H1 (cell line): ENCODE results near the gene NRXN3. TPM values are rescaled to one million over a fixed set of nuclear protein-coding genes. Genes with fewer than 3 reads are reported as not detected.

ENCODE experiments used
- CTCF ChIA-PET: fragments of 300-600 bp; sonication (Branson Sonifier 250); formaldehyde crosslinking; loops from one replicate; lab custom pipeline; 2021; ENCODE audit not compliant: partially characterized antibody; lab: Charles Lee
- POLR2A ChIA-PET: fragments of 300-600 bp; sonication (Branson Sonifier 250); formaldehyde crosslinking; loops from one replicate; lab custom pipeline; 2021; ENCODE audit warnings: inconsistent platforms; ENCODE audit not compliant: partially characterized antibody; lab: Charles Lee
- DNase-seq, 2 experiments: peaks; one replicate each; pipeline versions ENCODE4 v3.0.0 to v3.0.0-alpha.2; 2010 to 2022; ENCODE audit warnings: low spot score in 2 of 2, low read depth in 1 of 2, mixed read lengths in 1 of 2
- FAIRE-seq: peaks from 2 replicates; lab custom pipeline; 2011; peaks lifted over from hg19 to GRCh38; lab: Jason Lieb, UNC
- H2AFZ ChIP-seq: 2 replicates; pipeline ENCODE4 v1.8.1; 2012; ENCODE audit warnings: low read length, inconsistent platforms
- H2AK5ac ChIP-seq: 2 replicates; pipeline ENCODE4 v1.6.1; 2013; ENCODE audit warnings: low read depth, low read length
- H2BK120ac ChIP-seq: replicated peaks from 2 replicates; pipeline ENCODE3; 2013; ENCODE audit warnings: low read depth, low read length, inconsistent platforms
- H2BK12ac ChIP-seq: 2 replicates; pipeline ENCODE4 v1.6.1; 2013; ENCODE audit warnings: low read depth, low read length
- H2BK15ac ChIP-seq: 2 replicates; pipeline ENCODE4 v1.6.1; 2013; ENCODE audit warnings: low read length
- H2BK20ac ChIP-seq: 2 replicates; pipeline ENCODE4 v1.6.1; 2013; ENCODE audit warnings: low read length
- H2BK5ac ChIP-seq: 2 replicates; pipeline ENCODE4 v1.6.1; 2013; ENCODE audit warnings: low read depth, low read length
- H3K14ac ChIP-seq: 2 replicates; pipeline ENCODE4 v1.6.1; 2013; ENCODE audit warnings: inconsistent platforms; ENCODE audit not compliant: insufficient read length
- H3K18ac ChIP-seq: 2 replicates; pipeline ENCODE4 v1.6.1; 2013; ENCODE audit warnings: low read length; ENCODE audit errors: extremely low read depth
- H3K23ac ChIP-seq: 2 replicates; pipeline ENCODE4 v1.6.1; 2013; ENCODE audit warnings: inconsistent platforms; ENCODE audit not compliant: insufficient read length
- H3K23me2 ChIP-seq: 2 replicates; pipeline ENCODE4 v1.6.1; 2013; ENCODE audit warnings: low read depth, low read length
- H3K27ac ChIP-seq: 2 replicates; pipeline ENCODE4 v1.6.1; 2011; ENCODE audit warnings: low read depth, low read length, inconsistent platforms
- H3K27me3 ChIP-seq, 4 experiments: replicated peaks in 1 of 4; 1 replicate in 1 of 4; 2 replicates in 3 of 4; pipeline versions ENCODE4 v1.6.1 to v1.8.1; 2011 to 2013; ENCODE audit warnings: low read length in 3 of 4, mild to moderate bottlenecking in 3 of 4, inconsistent platforms in 2 of 4, mixed read lengths in 2 of 4, moderate library complexity in 1 of 4; ENCODE audit not compliant: control insufficient read depth in 3 of 4, insufficient read depth in 3 of 4; ENCODE audit errors: extremely low read depth in 1 of 4
- H3K36me3 ChIP-seq, 4 experiments: 2 replicates each; pipeline versions ENCODE4 v1.6.1 to v1.8.1; 2011 to 2013; ENCODE audit warnings: mild to moderate bottlenecking in 4 of 4, low read length in 3 of 4, moderate library complexity in 2 of 4, control low read depth in 1 of 4, inconsistent platforms in 1 of 4; ENCODE audit not compliant: insufficient read depth in 4 of 4, control insufficient read depth in 2 of 4
- H3K4ac ChIP-seq: replicated peaks from 2 replicates; pipeline ENCODE3; 2013; ENCODE audit warnings: low read length, low read depth, mixed read lengths, inconsistent platforms; ENCODE audit not compliant: insufficient read length
- H3K4me1 ChIP-seq, 4 experiments: replicated peaks in 1 of 4; 1 replicate in 1 of 4; 2 replicates in 3 of 4; pipeline versions ENCODE4 v1.6.1 to v1.8.1; 2011 to 2013; ENCODE audit warnings: low read length in 3 of 4, inconsistent platforms in 2 of 4, mixed read lengths in 1 of 4; ENCODE audit not compliant: insufficient read depth in 4 of 4, control insufficient read depth in 3 of 4
- H3K4me2 ChIP-seq, 2 experiments: 2 replicates each; pipeline versions ENCODE4 v1.6.1 to v1.8.1; 2011 to 2013; ENCODE audit warnings: low read depth in 2 of 2, low read length in 2 of 2, control low read depth in 1 of 2, inconsistent platforms in 1 of 2, mild to moderate bottlenecking in 1 of 2; ENCODE audit not compliant: insufficient read depth in 1 of 2
- H3K4me3 ChIP-seq, 4 experiments: fragments of 200-600, 300-600 bp in 1 of 4; sonication (generic), shearing (Covaris generic), sonication (Bioruptor Twin) in 1 of 4; 2 replicates each; pipeline versions ENCODE4 v1.5.1 to v1.8.1; 2011 to 2016; ENCODE audit warnings: low read length in 4 of 4, low read depth in 3 of 4, control low read depth in 2 of 4, inconsistent platforms in 2 of 4, mild to moderate bottlenecking in 2 of 4, mixed read lengths in 1 of 4, moderate library complexity in 1 of 4; ENCODE audit not compliant: insufficient read depth in 2 of 4; ENCODE audit errors: extremely low read depth in 1 of 4
- H3K56ac ChIP-seq: replicated peaks from 2 replicates; pipeline ENCODE3; 2013; ENCODE audit warnings: low read depth, mild to moderate bottlenecking, mixed read lengths, low read length, inconsistent platforms; ENCODE audit not compliant: insufficient read length
- H3K79me1 ChIP-seq: 2 replicates; pipeline ENCODE4 v1.6.1; 2013; ENCODE audit warnings: low read depth, low read length, control low read depth
- H3K79me2 ChIP-seq, 2 experiments: 2 replicates each; pipeline versions ENCODE4 v1.6.1 to v1.8.1; 2012 to 2013; ENCODE audit warnings: low read length in 2 of 2, mild to moderate bottlenecking in 2 of 2, inconsistent platforms in 1 of 2; ENCODE audit not compliant: insufficient read depth in 2 of 2, control insufficient read depth in 1 of 2
- H3K9ac ChIP-seq, 4 experiments: replicated peaks in 1 of 4; 1 replicate in 1 of 4; 2 replicates in 3 of 4; pipeline versions ENCODE4 v1.6.1 to v1.8.1; 2011 to 2013; ENCODE audit warnings: low read depth in 3 of 4, low read length in 3 of 4, control low read depth in 2 of 4, mild to moderate bottlenecking in 2 of 4, moderate library complexity in 2 of 4, inconsistent platforms in 1 of 4; ENCODE audit errors: extremely low read depth in 1 of 4
- H3K9me3 ChIP-seq, 2 experiments: 2 replicates each; pipeline versions ENCODE4 v1.6.1 to v1.8.1; 2012 to 2013; ENCODE audit warnings: mild to moderate bottlenecking in 2 of 2, moderate library complexity in 2 of 2, control low read depth in 1 of 2, inconsistent platforms in 1 of 2, low read depth in 1 of 2, low read length in 1 of 2, mixed read lengths in 1 of 2; ENCODE audit not compliant: insufficient read depth in 2 of 2
- H4K20me1 ChIP-seq, 2 experiments: replicated peaks in 1 of 2; 2 replicates each; pipeline versions ENCODE3 to v1.8.1; 2011 to 2013; ENCODE audit warnings: inconsistent platforms in 2 of 2, low read length in 2 of 2, mild to moderate bottlenecking in 1 of 2; ENCODE audit not compliant: insufficient read depth in 2 of 2, control insufficient read depth in 1 of 2
- H4K5ac ChIP-seq: 2 replicates; pipeline ENCODE4 v1.6.1; 2013; ENCODE audit warnings: low read length, low read depth, mixed read lengths, inconsistent platforms; ENCODE audit not compliant: insufficient read length
- H4K8ac ChIP-seq: 2 replicates; pipeline ENCODE4 v1.8.0; 2013; ENCODE audit warnings: mild to moderate bottlenecking, moderate library complexity, low read length, inconsistent platforms; ENCODE audit not compliant: insufficient read depth; ENCODE audit errors: extremely low read depth
- H4K91ac ChIP-seq: replicated peaks from 2 replicates; pipeline ENCODE3; 2013; ENCODE audit warnings: low read length, mixed read lengths, inconsistent platforms; ENCODE audit not compliant: insufficient read length
- CEBPB ChIP-seq: IDR thresholded peaks from 2 replicates; pipeline ENCODE4 v1.6.1; 2012; ENCODE audit warnings: low read depth, low read length
- FOSL1 ChIP-seq: IDR thresholded peaks from 2 replicates; pipeline ENCODE4 v1.6.1; 2011; ENCODE audit warnings: mild to moderate bottlenecking, low read depth, low read length, moderate library complexity; ENCODE audit not compliant: insufficient read depth
- WGBS, 2 experiments: shearing (Covaris generic) in 1 of 2; methylation state at CpG; one replicate each; pipeline versions ENCODE4 v1.1.6 to v1.1.7; 2013 to 2015; ENCODE audit warnings: low lambda C conversion rate in 2 of 2, mixed read lengths in 2 of 2, inconsistent platforms in 1 of 2, low coverage in 1 of 2, missing lambda C conversion rate in 1 of 2; ENCODE audit not compliant: insufficient replicate concordance in 2 of 2, insufficient coverage in 1 of 2, insufficient read length in 1 of 2; ENCODE audit errors: extremely low coverage in 1 of 2, missing lambda C conversion rate in 1 of 2; 5-methylcytosine and 5-hydroxymethylcytosine counted together
- polyA plus RNA-seq, 7 experiments: library from polyadenylated mRNA; depleted of rRNA in 3 of 7; stranded (reverse) in 5 of 7; unstranded in 2 of 7; fragments of >200 nt in 5 of 7; fragments of 200-250 nt in 2 of 7; gene quantifications; 1 replicate in 5 of 7; 2 replicates in 1 of 7; 4 replicates in 1 of 7; pipeline versions ENCODE4 v1.2.1 to v1.2.3, GENCODE V29; 2011 to 2013; ENCODE audit warnings: missing spikeins in 2 of 7, mixed read lengths in 2 of 7
- total RNA-seq: library from RNA; stranded (reverse); fragmentation: NEBNext Ultra II Directional; extraction: Animal tissue kit (Norgen Biotek cat#: 25700); gene quantifications from 2 replicates; pipeline ENCODE4 v1.2.1, GENCODE V29; 2021
- TF ChIP-seq, protein P1 (sequence below), 3 experiments: IDR thresholded peaks; 1 replicate in 2 of 3; 2 replicates in 1 of 3; pipeline versions ENCODE4 v1.5.1 to v1.6.1; 2011; ENCODE audit warnings: low read length in 3 of 3, mild to moderate bottlenecking in 3 of 3, inconsistent platforms in 2 of 3, low read depth in 1 of 3, moderate library complexity in 1 of 3; ENCODE audit not compliant: insufficient read depth in 1 of 3; ENCODE audit errors: control extremely low read depth in 1 of 3

Gene NRXN3
- total and polyA plus RNA-seq, 2 of the 8 experiments (the other 6 are each of a cell fraction or from before 2014, with no cell fraction given), result 2.6 to 4.1 TPM

DNA sequence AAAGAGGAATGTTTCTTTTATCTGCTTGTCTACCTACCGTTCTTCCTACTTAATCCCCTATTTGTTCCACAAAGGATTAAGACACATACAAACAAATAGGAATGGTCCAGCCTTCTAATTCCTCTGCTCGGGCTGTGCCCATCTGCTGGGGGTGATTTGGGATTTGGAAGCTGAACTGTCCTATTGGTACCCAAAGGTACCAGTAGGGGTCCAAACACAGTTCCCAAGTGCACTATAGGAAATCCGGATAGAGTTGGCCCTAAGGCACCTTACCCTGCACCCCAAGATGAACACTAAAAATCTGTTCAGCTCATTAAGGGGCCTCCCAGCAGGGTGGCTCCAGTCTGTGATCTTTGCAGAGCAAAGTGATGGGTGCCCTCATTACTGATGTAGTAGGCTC, 566.9 kb downstream of the NRXN3 start:
- Histone ChIP-seq H2BK15ac (no peak overlapping the region), H3K4me1 (peaks cover 0 to 7% (median 2%) of the 10 kb centered on the region in 4 experiments; a peak in 4 of 7 replicates), H3K18ac (no peak overlapping the region), H3K27me3 (no peaks in the 10 kb centered on the region), H2BK12ac (no peak overlapping the region), H4K20me1 (no peaks in the 10 kb centered on the region), H3K4ac (no peak overlapping the region), H4K8ac (no peak overlapping the region), H3K4me3 (no peak overlapping the region), H3K79me1 (no peaks in the 10 kb centered on the region), H3K36me3 (no peaks in the 10 kb centered on the region), H4K5ac (no peak overlapping the region), H3K79me2 (no peaks in the 10 kb centered on the region), H3K27ac (no peak overlapping the region), H2BK120ac (no peak overlapping the region), H3K4me2 (no peak overlapping the region), H3K9ac (no peak overlapping the region), H2BK5ac (no peak overlapping the region), H4K91ac (no peak overlapping the region), H2AFZ (no peak overlapping the region), H3K23me2 (no peaks in the 10 kb centered on the region; the same call in 1 of the 2 replicates), H3K23ac (no peak overlapping the region), H2AK5ac (no peak overlapping the region), H3K9me3 (no peaks in the 10 kb centered on the region), H3K14ac (no peak overlapping the region), H3K56ac (no peak overlapping the region), H2BK20ac (no peak overlapping the region)
- ChIA-PET CTCF (interaction anchor here (0.6 to 2.3 kb wide), 17 partner anchors 9 to 99 kb away, joined by 3 to 15 read pairs (median 4); no protein-coding TSS in a partner anchor), POLR2A (no interaction called here)
- no peak for DNase-seq
- WGBS, 2 experiments, result 70% methylated on average over 3 of the region's 3 CpGs; no CpG with 5 or more reads in 1 of the 2 experiments
- no peak for TF ChIP-seq FOSL1
- TF ChIP-seq, protein P1, sequence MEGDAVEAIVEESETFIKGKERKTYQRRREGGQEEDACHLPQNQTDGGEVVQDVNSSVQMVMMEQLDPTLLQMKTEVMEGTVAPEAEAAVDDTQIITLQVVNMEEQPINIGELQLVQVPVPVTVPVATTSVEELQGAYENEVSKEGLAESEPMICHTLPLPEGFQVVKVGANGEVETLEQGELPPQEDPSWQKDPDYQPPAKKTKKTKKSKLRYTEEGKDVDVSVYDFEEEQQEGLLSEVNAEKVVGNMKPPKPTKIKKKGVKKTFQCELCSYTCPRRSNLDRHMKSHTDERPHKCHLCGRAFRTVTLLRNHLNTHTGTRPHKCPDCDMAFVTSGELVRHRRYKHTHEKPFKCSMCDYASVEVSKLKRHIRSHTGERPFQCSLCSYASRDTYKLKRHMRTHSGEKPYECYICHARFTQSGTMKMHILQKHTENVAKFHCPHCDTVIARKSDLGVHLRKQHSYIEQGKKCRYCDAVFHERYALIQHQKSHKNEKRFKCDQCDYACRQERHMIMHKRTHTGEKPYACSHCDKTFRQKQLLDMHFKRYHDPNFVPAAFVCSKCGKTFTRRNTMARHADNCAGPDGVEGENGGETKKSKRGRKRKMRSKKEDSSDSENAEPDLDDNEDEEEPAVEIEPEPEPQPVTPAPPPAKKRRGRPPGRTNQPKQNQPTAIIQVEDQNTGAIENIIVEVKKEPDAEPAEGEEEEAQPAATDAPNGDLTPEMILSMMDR (IDR thresholded peaks at IDR 0.05; ENCODE audit: control extremely low read depth in 1 of 3, insufficient read depth in 1 of 3, low read depth in 1 of 3, low read length in 3 of 3), result peak in 1 of 3 experiments; percentile 20; a peak in 2 of 4 replicates
- no peak for TF ChIP-seq CEBPB
- FAIRE-seq, result no peak
